ENCODE results near the gene REC8.
"Not testable (repeated sequence)": the region's sequence is repeated elsewhere in the genome, so short reads cannot be mapped to it uniquely, and the experiment has no call there.

REC8 gene

DNA sequence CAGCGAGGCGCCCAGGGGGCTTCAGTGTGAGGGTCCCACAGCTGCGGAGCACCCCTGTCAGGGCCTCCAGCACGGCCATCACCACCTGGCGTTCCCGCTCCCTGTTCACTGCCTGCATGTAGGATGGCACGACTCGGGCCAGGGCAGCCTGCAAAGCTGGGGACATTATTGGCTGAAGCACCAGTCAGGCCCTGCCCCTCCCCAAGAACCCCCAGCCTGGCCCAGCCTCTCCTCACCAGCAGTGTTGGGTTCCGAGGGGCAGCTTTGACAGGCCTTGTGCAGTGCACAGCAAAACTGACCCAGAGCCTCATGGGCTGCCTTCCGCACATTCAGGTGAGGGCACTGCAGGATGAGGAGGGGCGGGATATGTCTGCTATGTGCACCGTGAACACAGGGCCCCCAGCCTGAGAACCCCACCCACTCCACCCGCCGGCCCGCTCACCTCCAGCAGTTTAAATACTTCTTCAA lies 11.2 kb downstream of the REC8 start:
- DNase-seq (ENCODE audit: low read depth), result no peak

GRCh38 chr14:24184104-24184970 lies 12.5 kb downstream of the REC8 start:
- no peak for DNase-seq (ENCODE audit: low read depth)

DNA sequence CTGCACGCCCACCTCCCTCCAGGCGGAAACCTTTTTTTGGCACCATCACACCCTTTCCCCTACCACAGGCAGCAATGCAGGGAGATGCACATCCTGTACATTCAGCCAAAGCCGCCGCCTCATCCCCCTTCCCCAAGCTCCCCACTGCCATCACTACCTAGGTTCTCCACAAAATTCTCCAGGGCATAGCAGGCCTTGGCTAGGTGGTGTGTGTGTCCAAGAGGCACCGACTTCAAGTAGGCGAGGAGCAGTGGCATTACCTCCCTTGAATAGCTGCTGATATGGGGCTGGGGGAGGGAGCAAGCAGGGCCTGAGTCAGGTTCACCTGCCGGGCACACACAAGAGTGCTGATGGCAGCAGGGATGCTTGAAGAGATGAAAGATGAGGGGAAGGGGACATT lies 13.1 kb downstream of the REC8 start:
- no peak for DNase-seq (ENCODE audit: low read depth)

DNA sequence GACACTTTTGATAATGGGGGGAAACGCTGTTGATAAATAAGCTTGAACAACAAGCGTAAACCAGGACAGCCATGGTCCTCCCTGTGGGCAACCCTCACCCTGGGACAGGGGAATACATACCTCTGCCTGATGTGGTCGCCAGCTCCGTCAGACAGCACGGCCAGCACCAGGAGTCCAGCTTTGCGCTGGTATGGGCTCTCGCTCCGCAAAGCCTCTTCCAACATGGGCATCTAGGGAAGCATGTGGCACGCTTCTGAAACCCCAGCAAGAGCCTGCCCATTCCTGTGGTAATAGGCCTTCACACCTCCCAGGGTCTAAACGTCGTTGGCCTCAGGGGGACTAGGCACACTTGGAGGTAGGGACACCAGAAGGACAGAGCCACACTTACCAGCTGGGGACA lies 13.9 kb downstream of the REC8 start:
- DNase-seq (ENCODE audit: low read depth), result no peak

DNA sequence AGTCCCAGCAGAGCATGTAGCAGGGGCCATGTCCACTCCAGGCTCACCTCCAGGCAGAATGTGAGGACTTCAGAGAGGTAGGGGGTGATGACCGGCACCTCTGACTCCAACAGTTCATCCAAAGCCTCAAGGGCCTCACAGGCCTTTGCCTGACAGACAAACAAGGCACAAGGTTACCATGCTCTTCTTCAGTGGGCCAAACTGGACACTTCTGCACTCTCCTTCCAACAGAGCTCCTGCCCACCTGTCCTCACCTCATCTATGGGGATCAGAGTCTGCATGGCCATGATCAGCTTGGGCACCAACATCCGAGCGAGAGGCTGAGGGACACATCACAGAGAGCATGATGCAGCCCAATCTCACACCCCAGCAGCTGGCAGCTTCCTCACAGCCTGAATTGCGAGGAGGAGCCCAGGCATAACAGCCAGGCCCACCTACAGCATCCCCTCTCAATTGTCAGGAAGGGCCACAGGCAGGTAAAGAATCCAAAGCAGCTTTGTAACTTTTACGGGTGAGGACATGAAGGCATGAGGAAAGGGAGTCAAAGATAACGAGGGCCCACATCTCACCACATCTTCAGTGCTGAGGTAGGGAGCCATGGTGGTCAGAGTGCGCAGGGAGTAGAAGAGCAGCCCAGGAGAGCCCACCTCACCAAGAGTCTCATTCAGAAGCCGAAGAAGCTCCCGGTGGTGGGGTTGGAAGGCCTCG lies 15.1 kb downstream of the REC8 start:
- DNase-seq (ENCODE audit: low read depth), result no peak

- DNase-seq (ENCODE audit: low read depth), result no peak
These were observed 15.6 kb downstream of the REC8 start for GRCh38 chr14:24187539-24187915.

- DNase-seq (ENCODE audit: low read depth), result peak; percentile 98
These were observed 16.6 kb downstream of the REC8 start, which contains the start of gene IPO4 for GRCh38 chr14:24188251-24189058. Gene IPO4, minus strand, starts transcription at chr14:24188816. Its CDS starts 29 bp downstream, at chr14:24188787.

DNA sequence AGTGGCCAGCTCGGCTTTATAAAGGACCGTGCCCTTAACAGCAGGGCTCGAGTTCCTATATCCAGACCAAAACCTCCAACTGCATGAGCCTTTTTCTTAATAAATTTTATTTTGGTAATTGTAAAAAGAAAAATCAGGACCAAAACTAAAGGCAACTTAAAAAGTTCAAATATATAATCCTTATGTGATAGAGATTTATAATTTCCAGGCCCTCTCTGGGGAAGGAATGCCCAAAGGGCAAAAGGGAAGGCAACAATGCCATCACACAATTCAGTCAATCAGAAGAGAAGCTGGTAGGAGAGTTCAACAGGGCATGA lies 17.1 kb downstream of the REC8 start:
- no peak for DNase-seq (ENCODE audit: low read depth)

GRCh38 chr14:24189460-24189859 lies 17.6 kb downstream of the REC8 start:
- DNase-seq (ENCODE audit: low read depth), result no peak

GRCh38 chr14:24190416-24190815 lies 18.5 kb downstream of the REC8 start:
- no peak for DNase-seq (ENCODE audit: low read depth)

GRCh38 chr14:24192933-24193332 lies 21.1 kb downstream of the REC8 start:
- no peak for DNase-seq (ENCODE audit: low read depth)

DNA sequence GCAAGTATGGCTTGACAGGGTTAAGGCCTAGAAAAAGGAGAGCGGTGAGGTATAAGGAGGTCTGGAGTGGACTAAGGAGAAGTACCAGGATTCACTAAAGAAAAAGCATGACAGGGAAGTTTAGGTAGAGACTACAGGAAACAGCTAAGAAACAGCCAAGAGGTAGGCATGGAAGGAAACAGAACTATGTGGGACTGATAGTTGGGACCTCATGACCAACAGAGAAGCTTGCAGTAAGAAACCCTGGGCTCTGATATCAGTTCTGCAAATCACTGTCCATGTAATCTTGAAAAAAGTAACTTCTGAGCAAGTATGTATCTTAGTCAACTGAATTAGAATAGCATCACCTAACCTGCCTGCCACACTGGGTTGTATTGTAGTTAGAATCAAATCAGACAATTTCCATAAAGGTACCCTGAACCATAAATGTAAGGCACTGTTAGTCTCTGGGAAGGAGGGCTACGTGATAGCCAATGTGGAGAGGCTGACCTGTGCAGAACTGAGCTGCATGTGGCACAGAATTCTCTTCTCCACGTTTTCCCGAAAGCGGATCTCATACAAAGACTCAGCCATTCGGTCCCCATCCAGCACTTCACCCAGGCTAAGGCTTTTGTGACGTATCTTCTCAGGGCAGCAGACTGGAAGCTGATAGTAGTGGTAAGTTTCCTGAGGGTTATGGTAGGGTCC lies 22.4 kb downstream of the REC8 start:
- no peak for DNase-seq (ENCODE audit: low read depth)

DNA sequence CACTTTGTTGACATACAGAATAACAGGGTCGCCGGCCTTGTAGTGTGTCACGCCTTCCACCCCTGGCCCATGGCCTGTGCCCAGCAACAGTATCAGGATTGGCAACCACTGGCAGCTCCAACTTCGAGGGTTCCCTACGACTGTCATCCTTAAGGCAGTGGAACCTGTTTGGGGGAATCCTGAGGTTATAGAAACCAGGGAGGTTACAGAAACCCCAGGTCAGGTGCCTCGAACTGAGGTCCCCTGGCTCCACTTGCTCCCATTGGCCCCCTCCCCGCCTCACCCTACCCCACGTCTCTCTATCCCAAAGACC lies 22.9 kb downstream of the REC8 start:
- no peak for DNase-seq (ENCODE audit: low read depth)

GRCh38 chr14:24195186-24196070 lies 23.5 kb downstream of the REC8 start, which contains the start of gene TM9SF1:
Gene TM9SF1, minus strand, starts transcription at chr14:24195441. Its CDS starts 422 bp downstream, at chr14:24195019.
- DNase-seq (ENCODE audit: low read depth), result peak; percentile 90

DNA sequence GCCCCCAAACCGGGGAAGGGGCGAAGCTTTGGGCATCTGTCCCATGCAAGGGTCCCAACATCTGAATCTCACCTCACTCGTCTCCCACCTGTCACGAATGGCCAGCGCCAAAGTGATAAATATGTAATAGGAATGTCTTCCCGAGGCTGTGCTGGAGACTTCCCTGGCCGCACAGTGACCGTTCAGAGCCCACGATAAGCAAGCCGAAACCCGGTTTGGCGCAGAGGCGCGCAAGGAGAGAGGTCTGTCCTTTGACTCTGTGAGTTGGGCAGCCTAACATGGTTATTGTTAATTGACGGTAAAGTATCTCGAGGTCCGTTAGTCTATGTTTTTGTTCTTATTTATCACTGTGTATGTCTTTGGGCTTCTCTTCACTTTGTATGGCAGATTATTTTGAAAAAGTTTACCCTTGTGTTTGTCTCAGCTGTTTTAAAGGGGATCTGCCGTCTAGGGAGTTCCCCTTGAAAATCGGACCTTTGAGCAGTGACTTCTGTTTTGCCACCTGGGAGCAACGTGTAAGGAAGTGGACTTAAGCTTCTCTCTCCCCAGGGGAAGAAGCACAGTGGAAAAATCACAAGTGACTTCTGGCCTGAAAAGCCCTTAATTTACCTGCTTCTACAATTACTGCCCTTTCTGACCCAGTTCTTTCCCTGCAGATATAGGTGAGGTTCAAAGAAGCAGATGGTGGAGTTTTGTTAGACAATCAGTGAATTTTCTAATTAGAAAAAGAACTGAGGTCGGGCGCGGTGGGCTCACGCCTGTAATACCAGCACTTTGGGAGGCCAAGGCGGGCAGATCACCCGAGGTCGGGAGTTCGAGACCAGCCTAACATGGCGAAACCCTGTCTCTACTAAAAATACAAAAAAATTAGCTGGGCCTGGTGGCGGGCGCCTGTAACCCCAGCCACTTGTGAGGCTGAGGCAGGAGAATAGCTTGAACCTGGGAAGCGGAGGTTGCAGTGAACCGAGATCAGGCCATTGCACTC lies 24.5 kb downstream of the REC8 start:
- no peak for DNase-seq (ENCODE audit: low read depth)

DNA sequence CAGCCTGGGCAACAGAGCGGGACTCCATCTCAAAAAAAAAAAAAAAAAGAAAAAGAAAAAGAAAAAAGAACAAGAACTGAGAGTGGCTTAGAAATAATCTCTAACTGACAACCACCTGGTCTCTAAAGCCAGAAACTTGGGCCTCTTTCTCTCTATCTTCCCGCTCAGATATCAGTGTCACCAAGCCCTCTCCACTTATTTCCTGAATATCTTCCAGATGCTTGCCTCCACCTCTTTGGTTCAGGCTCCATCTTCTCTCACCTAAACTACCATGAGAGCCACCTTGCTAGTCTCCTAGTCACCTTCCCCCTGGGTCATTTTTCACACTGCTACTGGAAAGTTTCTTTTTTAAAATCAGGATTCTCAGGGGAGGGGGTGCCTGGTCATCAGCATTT lies 25.2 kb downstream of the REC8 start:
- no peak for DNase-seq (ENCODE audit: low read depth)

DNA sequence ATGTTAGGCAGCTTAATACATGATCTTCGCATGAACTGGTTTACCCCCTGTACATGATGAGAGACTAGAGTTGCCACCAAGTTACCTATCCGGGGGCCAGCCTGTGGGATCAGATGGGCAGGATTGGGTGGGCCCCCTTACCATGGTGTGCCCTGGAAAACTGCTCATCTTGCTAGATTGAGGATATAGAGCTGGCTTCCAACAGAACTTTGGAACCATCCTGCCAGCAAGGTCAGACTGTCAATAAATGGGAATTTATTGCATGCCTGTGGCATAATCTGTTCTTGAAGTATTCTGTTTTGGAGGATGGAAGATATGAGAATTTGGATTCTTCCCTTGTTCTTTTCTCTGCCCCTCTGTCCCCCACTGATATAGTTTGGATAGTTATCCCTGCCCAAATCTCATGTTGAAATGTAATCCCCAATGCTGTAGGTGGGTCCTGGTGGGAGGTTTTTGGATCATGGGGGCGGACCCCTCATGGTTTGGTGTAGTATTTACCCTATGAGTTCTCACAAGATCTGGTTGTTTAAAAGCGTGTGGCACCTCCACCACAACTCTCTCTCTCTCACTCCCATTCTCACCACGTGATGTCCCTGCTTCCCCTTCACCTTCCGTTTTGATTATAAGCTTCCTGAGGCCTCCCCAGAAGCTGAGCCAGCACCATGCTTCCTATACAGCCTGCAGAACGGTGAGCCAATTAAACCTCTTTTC lies 27.1 kb downstream of the REC8 start:
- DNase-seq (ENCODE audit: low read depth), result no peak

- not testable (repeated sequence) for DNase-seq (ENCODE audit: low read depth)
These were observed 30.7 kb downstream of the REC8 start for GRCh38 chr14:24202538-24202937.

- not testable (repeated sequence) for DNase-seq (ENCODE audit: low read depth)
These were observed 31.5 kb downstream of the REC8 start for GRCh38 chr14:24203249-24203886.
